Ishikawa (cell line): ENCODE results near the gene DPH1.
A peak's percentile ranks its signal among the peaks of the same experiment; 100 is the strongest.

Experiments
- CEBPB ChIP-seq: IDR thresholded peaks from 2 replicates; pipeline ENCODE4 v1.6.1; 2012
- CREB1 ChIP-seq: IDR thresholded peaks from 2 replicates; pipeline ENCODE4 v1.6.1; 2012; ENCODE audit warnings: low read depth
- EGR1 ChIP-seq: IDR thresholded peaks from 2 replicates; pipeline ENCODE4 v1.6.1; 2012
- EP300 ChIP-seq: IDR thresholded peaks from 2 replicates; pipeline ENCODE4 v1.6.1; 2012; ENCODE audit warnings: borderline replicate concordance
- FOXM1 ChIP-seq: IDR thresholded peaks from 2 replicates; pipeline ENCODE4 v1.6.1; 2012; ENCODE audit warnings: low read depth, borderline replicate concordance
- NFIC ChIP-seq: IDR thresholded peaks from 2 replicates; pipeline ENCODE4 v1.6.1; 2012
- RAD21 ChIP-seq: IDR thresholded peaks from 2 replicates; pipeline ENCODE4 v1.6.1; 2012; ENCODE audit warnings: low read depth
- TAF1 ChIP-seq: IDR thresholded peaks from 2 replicates; pipeline ENCODE4 v1.6.1; 2012; ENCODE audit warnings: low read depth, mild to moderate bottlenecking
- TCF12 ChIP-seq: IDR thresholded peaks from 2 replicates; pipeline ENCODE4 v1.6.1; 2012; ENCODE audit warnings: low read depth
- TEAD4 ChIP-seq: IDR thresholded peaks from 2 replicates; pipeline ENCODE4 v1.6.1; 2012
- YY1 ChIP-seq: IDR thresholded peaks from 2 replicates; pipeline ENCODE4 v1.6.1; 2012; ENCODE audit warnings: low read depth
- ZBTB7A ChIP-seq: IDR thresholded peaks from 2 replicates; pipeline ENCODE4 v1.6.1; 2012; ENCODE audit warnings: low read depth
- TF ChIP-seq, protein P1 (sequence below): IDR thresholded peaks from 2 replicates; pipeline ENCODE4 v1.6.1; 2012
- TF ChIP-seq, protein P2 (sequence below): IDR thresholded peaks from 2 replicates; pipeline ENCODE4 v1.6.1; 2012; ENCODE audit warnings: low read depth, mild to moderate bottlenecking
- TF ChIP-seq, protein P3 (sequence below): IDR thresholded peaks from 2 replicates; pipeline ENCODE4 v1.6.1; 2012

Gene DPH1

DNA sequence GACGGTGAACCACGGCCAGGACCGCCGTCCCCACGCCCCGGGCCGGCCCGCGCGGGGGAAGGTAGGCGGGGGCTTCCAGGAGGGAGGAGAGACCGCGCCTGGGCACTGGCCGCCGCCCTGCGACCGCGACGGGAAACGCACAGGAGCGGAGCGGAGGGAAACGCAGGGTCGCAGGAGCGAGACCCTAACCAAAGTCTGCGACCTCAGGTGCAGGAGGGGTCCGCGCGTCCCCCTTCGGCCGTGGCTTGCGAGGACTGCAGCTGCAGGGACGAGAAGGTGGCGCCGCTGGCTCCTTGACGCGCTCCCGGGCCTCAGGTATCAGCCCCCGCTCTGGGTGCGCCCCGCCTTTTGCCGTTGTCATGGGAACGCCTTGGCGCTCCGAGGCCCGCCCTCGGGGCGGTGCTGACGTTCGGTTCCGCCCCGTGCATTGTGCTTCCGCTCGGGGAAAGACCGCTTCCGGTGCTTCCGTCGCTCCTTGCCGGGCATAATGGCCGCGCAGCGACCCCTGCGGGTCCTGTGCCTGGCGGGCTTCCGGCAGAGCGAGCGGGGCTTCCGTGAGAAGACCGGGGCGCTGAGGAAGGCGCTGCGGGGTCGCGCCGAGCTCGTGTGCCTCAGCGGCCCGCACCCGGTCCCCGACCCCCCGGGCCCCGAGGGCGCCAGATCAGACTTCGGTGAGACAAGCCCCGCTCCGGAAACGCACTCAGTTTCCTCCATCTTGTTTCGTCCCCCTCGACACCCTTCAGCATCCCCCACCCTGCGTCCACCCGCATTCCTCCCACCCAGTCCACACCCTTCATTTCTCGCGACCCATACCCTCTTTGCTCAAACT lies 11.8 kb downstream of the DPH1 start, which contains the start of gene OVCA2:
Gene OVCA2 (plus strand): TSS at position 462 of the 829 bp plus-strand sequence. CDS start 26 bp downstream, at position 488.
- TF ChIP-seq ZBTB7A (peak; percentile 79), RAD21 (peak; percentile 43; the same call in 1 of the 2 replicates), CREB1 (peak; percentile 72), EGR1 (peak; percentile 50; the same call in 1 of the 2 replicates), NFIC (no peak), FOXM1 (no peak), TEAD4 (no peak), TCF12 (peak; percentile 51; the same call in 1 of the 2 replicates), EP300 (no peak), CEBPB (no peak), YY1 (peak; percentile 97), TAF1 (peak; percentile 93)
- TF ChIP-seq, protein P1, sequence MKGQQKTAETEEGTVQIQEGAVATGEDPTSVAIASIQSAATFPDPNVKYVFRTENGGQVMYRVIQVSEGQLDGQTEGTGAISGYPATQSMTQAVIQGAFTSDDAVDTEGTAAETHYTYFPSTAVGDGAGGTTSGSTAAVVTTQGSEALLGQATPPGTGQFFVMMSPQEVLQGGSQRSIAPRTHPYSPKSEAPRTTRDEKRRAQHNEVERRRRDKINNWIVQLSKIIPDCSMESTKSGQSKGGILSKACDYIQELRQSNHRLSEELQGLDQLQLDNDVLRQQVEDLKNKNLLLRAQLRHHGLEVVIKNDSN, result no peak
- TF ChIP-seq, protein P2, sequence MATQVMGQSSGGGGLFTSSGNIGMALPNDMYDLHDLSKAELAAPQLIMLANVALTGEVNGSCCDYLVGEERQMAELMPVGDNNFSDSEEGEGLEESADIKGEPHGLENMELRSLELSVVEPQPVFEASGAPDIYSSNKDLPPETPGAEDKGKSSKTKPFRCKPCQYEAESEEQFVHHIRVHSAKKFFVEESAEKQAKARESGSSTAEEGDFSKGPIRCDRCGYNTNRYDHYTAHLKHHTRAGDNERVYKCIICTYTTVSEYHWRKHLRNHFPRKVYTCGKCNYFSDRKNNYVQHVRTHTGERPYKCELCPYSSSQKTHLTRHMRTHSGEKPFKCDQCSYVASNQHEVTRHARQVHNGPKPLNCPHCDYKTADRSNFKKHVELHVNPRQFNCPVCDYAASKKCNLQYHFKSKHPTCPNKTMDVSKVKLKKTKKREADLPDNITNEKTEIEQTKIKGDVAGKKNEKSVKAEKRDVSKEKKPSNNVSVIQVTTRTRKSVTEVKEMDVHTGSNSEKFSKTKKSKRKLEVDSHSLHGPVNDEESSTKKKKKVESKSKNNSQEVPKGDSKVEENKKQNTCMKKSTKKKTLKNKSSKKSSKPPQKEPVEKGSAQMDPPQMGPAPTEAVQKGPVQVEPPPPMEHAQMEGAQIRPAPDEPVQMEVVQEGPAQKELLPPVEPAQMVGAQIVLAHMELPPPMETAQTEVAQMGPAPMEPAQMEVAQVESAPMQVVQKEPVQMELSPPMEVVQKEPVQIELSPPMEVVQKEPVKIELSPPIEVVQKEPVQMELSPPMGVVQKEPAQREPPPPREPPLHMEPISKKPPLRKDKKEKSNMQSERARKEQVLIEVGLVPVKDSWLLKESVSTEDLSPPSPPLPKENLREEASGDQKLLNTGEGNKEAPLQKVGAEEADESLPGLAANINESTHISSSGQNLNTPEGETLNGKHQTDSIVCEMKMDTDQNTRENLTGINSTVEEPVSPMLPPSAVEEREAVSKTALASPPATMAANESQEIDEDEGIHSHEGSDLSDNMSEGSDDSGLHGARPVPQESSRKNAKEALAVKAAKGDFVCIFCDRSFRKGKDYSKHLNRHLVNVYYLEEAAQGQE, result 0 out of 2 replicates have a peak, but pooled peaks have one; percentile 4
- TF ChIP-seq, protein P3, sequence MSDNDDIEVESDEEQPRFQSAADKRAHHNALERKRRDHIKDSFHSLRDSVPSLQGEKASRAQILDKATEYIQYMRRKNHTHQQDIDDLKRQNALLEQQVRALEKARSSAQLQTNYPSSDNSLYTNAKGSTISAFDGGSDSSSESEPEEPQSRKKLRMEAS, result peak; percentile 36; the same call in 1 of the 2 replicates

DNA sequence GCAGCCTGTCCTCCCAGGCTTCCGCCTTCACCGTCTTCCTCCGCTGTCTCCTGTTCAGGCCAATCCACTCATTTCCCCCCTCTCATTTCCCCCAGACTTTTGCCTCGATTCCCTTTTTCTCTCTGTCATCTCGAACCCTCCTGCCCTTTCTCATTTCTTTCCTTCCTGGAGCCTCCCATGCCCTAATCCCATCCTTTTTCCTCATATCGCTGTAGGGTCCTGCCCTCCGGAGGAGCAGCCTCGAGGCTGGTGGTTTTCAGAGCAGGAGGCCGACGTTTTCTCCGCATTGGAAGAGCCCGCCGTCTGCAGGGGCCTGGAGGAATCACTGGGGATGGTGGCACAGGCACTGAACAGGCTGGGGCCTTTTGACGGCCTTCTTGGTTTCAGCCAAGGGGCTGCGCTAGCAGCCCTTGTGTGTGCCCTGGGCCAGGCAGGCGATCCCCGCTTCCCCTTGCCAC lies 12.5 kb downstream of the DPH1 start:
- TF ChIP-seq EGR1 (no peak), CREB1 (no peak), ZBTB7A (peak; percentile 23; the same call in 1 of the 2 replicates), RAD21 (no peak)

DNA sequence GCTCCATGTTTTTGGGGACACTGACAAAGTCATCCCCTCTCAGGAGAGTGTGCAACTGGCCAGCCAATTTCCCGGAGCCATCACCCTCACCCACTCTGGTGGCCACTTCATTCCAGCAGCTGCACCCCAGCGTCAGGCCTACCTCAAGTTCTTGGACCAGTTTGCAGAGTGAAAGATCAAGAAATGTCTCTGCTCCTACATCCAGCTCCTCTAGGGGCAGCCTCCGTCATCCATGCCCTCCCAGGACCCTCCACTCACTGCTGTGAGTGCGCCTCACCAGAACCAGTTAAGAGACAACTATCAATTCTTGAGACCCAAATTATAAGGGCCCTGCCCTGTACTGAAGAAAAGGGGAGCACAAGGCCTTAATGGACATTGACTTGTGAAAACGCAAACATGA lies 13.0 kb downstream of the DPH1 start:
- no peak for TF ChIP-seq EP300
- TF ChIP-seq NFIC, result no peak
- TF ChIP-seq EGR1, result no peak
- TF ChIP-seq TCF12, result no peak
- TF ChIP-seq TEAD4, result no peak
- no peak for TF ChIP-seq ZBTB7A
- no peak for TF ChIP-seq YY1
- no peak for TF ChIP-seq CREB1
- TF ChIP-seq, protein P3, result no peak
- no peak for TF ChIP-seq TAF1
- TF ChIP-seq RAD21, result no peak
- TF ChIP-seq FOXM1, result no peak
- no peak for TF ChIP-seq CEBPB
- TF ChIP-seq, protein P2, result no peak
- TF ChIP-seq, protein P1, result no peak

DNA sequence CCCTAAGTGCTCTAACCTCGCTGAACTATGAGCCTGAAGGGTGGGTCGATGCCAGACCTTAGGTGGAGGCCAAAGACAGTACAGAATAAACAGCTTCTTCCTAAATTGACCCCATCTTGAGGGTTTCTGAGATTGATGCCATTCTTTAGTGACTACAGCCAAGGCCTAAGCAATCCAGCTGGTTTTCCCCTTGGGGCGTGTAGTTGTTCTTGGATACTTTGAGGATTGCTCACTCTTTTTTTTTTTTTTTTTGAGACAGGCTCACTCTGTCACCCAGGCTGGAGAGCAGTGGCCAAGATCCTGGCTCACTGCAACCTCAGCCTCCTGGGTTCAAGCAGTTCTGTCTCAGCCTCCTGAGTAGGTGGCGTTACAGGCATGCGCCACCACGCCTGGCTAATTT lies 13.8 kb downstream of the DPH1 start:
- TF ChIP-seq TAF1, result no peak
- TF ChIP-seq, protein P3, result no peak

DNA sequence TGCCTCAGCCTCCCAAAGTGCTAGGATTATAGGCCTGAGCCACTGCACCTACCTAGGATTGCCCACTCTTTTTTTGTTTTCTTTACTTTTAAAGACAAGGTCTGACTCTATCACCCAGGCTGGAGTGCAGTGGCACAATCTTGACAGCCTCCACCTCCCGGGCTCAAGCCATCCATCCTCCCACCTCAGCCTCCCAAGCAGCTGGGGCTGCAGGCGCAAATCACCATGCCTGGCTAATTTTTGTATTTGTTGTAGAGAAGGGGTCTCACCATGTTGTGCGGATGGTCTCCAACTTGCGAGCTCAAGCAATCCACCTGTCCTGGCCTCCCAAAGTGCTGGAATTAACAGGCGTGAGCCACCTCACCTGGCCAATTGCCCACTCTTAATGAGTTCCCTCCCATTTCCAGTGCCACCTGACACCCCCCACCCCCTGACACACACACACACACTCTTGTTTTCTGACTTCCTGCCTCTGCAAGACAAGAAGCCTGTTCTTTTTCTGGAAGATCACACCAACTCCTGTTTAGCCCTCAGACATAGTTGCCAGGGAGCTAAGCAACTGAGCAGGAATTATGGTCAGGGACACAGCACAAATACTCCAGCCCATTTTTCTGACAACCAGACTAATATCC lies 14.4 kb downstream of the DPH1 start:
- TF ChIP-seq, protein P2, result no peak
- TF ChIP-seq FOXM1, result no peak
- TF ChIP-seq TAF1, result no peak
- TF ChIP-seq ZBTB7A, result no peak
- no peak for TF ChIP-seq CREB1
- no peak for TF ChIP-seq YY1
- no peak for TF ChIP-seq EGR1
- no peak for TF ChIP-seq EP300
- no peak for TF ChIP-seq RAD21
- TF ChIP-seq TEAD4, result no peak
- TF ChIP-seq NFIC, result no peak
- TF ChIP-seq, protein P1, result no peak
- TF ChIP-seq CEBPB, result no peak
- TF ChIP-seq TCF12, result no peak
- TF ChIP-seq, protein P3, result no peak
